Hepatocyte (in vitro differentiated cells): ENCODE data around the gene STAT5B.
"Not testable (repeated sequence)": the region's sequence is repeated elsewhere in the genome, so short reads cannot be mapped to it uniquely, and the experiment has no call there.

Experiments
- EZH2 ChIP-seq: fragments of 200-600 bp; sonication (generic); IDR thresholded peaks from 2 replicates; pipeline ENCODE4 v1.6.1; 2016; ENCODE audit warnings: antibody characterized with exemption, mild to moderate bottlenecking, borderline replicate concordance
- EZH2phosphoT487 ChIP-seq: fragments of 200-600 bp; sonication (generic); IDR thresholded peaks from one replicate; pipeline ENCODE4 v1.6.1; 2018; ENCODE audit warnings: antibody characterized with exemption, mild to moderate bottlenecking, low read depth, moderate library complexity; ENCODE audit not compliant: unreplicated experiment, severe bottlenecking
- TF ChIP-seq, protein P1 (sequence below): fragments of 200-600 bp; sonication (generic); IDR thresholded peaks from 2 replicates; pipeline ENCODE4 v1.5.1; 2016; ENCODE audit warnings: antibody characterized with exemption, mild to moderate bottlenecking; ENCODE audit not compliant: poor library complexity

DNA sequence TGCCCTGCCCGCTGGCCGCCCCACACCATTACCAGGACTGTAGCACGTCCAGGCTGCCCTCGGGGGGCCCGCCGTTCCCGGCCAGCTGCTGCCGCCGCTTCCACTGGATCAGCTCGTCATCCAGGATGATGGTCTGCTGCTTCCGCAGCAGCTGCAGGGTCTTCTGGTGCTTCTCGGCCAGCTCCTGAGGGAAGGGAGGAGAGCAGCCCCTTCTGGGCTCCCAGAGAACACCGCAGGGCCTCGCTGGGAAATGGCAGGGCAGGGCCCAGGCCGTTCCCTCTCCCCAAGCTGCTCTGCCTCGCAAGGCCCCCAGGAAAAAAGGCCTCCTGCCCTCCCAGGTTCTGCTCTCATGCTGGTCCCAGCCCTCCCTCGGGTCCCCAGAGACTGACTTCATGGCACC lies 56.9 kb downstream of the STAT5B start:
- TF ChIP-seq EZH2, EZH2phosphoT487: not testable (repeated sequence)
- TF ChIP-seq, protein P1, sequence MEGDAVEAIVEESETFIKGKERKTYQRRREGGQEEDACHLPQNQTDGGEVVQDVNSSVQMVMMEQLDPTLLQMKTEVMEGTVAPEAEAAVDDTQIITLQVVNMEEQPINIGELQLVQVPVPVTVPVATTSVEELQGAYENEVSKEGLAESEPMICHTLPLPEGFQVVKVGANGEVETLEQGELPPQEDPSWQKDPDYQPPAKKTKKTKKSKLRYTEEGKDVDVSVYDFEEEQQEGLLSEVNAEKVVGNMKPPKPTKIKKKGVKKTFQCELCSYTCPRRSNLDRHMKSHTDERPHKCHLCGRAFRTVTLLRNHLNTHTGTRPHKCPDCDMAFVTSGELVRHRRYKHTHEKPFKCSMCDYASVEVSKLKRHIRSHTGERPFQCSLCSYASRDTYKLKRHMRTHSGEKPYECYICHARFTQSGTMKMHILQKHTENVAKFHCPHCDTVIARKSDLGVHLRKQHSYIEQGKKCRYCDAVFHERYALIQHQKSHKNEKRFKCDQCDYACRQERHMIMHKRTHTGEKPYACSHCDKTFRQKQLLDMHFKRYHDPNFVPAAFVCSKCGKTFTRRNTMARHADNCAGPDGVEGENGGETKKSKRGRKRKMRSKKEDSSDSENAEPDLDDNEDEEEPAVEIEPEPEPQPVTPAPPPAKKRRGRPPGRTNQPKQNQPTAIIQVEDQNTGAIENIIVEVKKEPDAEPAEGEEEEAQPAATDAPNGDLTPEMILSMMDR: not testable (repeated sequence)
